ENCODE measurements around the gene TSNAX. TPM values are rescaled to one million over a fixed set of nuclear protein-coding genes. Genes with fewer than 3 reads are reported as not detected.

Gene TSNAX
- polyA plus RNA-seq, 1 donor (not counting 4 experiments of a cell fraction or from before 2014, with no cell fraction given): 32.6 TPM

DNA sequence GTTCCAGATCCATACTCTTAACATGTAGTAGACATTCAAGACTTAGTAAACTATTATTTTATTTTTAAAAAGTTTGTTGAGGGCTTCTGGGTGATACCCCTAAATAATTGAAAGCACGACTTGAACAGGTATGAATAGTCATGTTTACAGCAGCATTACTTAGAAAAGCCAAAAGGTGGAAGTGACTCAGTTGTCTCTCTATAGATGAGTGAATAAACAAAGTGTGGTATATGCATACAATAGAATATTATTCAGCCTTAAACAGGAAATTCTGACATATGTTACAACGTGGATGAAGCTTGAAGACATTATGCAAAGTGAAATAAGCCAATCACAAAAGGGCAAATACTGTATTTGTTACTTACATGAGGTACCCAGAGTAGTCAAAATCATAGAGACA, 26.5 kb downstream of the TSNAX start:
- Histone ChIP-seq H3K4me2 (ENCODE audit: control insufficient read depth, extremely low read depth, insufficient read depth, low read depth, low read length) (no peak overlapping the region), H3K79me2 (ENCODE audit: control insufficient read depth, insufficient read depth, low read length) (peaks cover 4% of the 10 kb centered on the region), H4K20me1 (ENCODE audit: control insufficient read depth, extremely low read depth, insufficient read depth, low read length) (no peaks in the 10 kb centered on the region), H3K9me3 (ENCODE audit: control insufficient read depth, low read depth, low read length) (no peaks in the 10 kb centered on the region), H3K9ac (ENCODE audit: control insufficient read depth, extremely low read depth, insufficient read depth, low read length) (no peak overlapping the region), H3K27me3 (ENCODE audit: control insufficient read depth, extremely low read depth, insufficient read depth, low read length) (no peaks in the 10 kb centered on the region), H3K4me3 (ENCODE audit: control insufficient read depth in 2 of 3, extremely low read depth in 1 of 3, insufficient read depth in 2 of 3, low read depth in 1 of 3, low read length in 3 of 3) (no peak overlapping the region), H3K4me1 (ENCODE audit: control insufficient read depth, extremely low read depth, insufficient read depth, low read length) (no peaks in the 10 kb centered on the region), H3K36me3 (ENCODE audit: control insufficient read depth in 2 of 2, extremely low read depth in 1 of 2, insufficient read depth in 2 of 2, low read length in 2 of 2) (peaks cover 0 to 6% of the 10 kb centered on the region in 2 experiments), H2AFZ (ENCODE audit: control insufficient read depth, low read length) (no peak overlapping the region), H3K9me1 (ENCODE audit: control insufficient read depth, extremely low read depth, insufficient read depth, low read length) (no peaks in the 10 kb centered on the region), H3K27ac (ENCODE audit: control insufficient read depth, insufficient read depth, low read length) (no peak overlapping the region)
- TF ChIP-seq, protein P1, sequence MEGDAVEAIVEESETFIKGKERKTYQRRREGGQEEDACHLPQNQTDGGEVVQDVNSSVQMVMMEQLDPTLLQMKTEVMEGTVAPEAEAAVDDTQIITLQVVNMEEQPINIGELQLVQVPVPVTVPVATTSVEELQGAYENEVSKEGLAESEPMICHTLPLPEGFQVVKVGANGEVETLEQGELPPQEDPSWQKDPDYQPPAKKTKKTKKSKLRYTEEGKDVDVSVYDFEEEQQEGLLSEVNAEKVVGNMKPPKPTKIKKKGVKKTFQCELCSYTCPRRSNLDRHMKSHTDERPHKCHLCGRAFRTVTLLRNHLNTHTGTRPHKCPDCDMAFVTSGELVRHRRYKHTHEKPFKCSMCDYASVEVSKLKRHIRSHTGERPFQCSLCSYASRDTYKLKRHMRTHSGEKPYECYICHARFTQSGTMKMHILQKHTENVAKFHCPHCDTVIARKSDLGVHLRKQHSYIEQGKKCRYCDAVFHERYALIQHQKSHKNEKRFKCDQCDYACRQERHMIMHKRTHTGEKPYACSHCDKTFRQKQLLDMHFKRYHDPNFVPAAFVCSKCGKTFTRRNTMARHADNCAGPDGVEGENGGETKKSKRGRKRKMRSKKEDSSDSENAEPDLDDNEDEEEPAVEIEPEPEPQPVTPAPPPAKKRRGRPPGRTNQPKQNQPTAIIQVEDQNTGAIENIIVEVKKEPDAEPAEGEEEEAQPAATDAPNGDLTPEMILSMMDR (optimal IDR thresholded peaks at IDR 0.05 in 1 of 3, IDR thresholded peaks at IDR 0.05 in 1 of 3, conservative IDR thresholded peaks at IDR 0.05 in 1 of 3; ENCODE audit: extremely low read depth in 1 of 3, insufficient read depth in 2 of 3, low read length in 3 of 3): no peak
- no peak for TF ChIP-seq EZH2 (IDR thresholded peaks at IDR 0.05; ENCODE audit: low read length)
- DNase-seq (ENCODE audit: low read depth, low spot score) (no peak), FAIRE-seq (no peak)
- dilution Hi-C loops (cut with MboI; ENCODE audit: extremely low pct_ligation_motif_present, low sequenced_read_pairs): no loop called here

DNA sequence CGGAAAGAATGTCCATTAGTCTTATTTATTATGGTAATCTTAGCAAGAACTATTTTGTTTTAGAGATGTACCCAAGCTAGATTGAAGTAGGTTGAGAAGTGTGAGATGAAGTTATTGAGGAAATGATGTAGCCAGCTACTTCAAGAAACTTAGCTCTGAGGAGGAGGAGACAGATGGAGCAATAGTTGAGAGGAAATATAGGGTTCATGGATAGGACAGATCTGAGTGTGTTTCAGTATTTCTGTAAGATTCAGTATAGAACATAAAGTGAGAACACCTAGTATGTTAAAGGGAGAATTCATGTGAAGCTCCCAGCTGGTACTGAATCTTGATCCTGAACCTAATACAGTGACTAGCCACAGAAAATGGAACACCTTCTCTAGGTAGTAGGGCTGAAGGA, 28.9 kb downstream of the TSNAX start:
- no peak overlapping the region for H3K4me3 ChIP-seq (ENCODE audit: control insufficient read depth in 2 of 3, extremely low read depth in 1 of 3, insufficient read depth in 2 of 3, low read depth in 1 of 3, low read length in 3 of 3)
- H3K79me2 ChIP-seq (ENCODE audit: control insufficient read depth, insufficient read depth, low read length): peaks cover 4% of the 10 kb centered on the region
- no peak overlapping the region for H3K27ac ChIP-seq (ENCODE audit: control insufficient read depth, insufficient read depth, low read length)
- H3K4me1 ChIP-seq (ENCODE audit: control insufficient read depth, extremely low read depth, insufficient read depth, low read length): no peaks in the 10 kb centered on the region
- FAIRE-seq: no peak
- H4K20me1 ChIP-seq (ENCODE audit: control insufficient read depth, extremely low read depth, insufficient read depth, low read length): no peaks in the 10 kb centered on the region
- no peak for TF ChIP-seq EZH2 (IDR thresholded peaks at IDR 0.05; ENCODE audit: low read length)
- TF ChIP-seq, protein P1 (optimal IDR thresholded peaks at IDR 0.05 in 1 of 3, IDR thresholded peaks at IDR 0.05 in 1 of 3, conservative IDR thresholded peaks at IDR 0.05 in 1 of 3; ENCODE audit: extremely low read depth in 1 of 3, insufficient read depth in 2 of 3, low read length in 3 of 3): no peak
- H3K36me3 ChIP-seq (ENCODE audit: control insufficient read depth in 2 of 2, extremely low read depth in 1 of 2, insufficient read depth in 2 of 2, low read length in 2 of 2): peaks cover 0 to 3% of the 10 kb centered on the region in 2 experiments
- H3K9me1 ChIP-seq (ENCODE audit: control insufficient read depth, extremely low read depth, insufficient read depth, low read length): no peaks in the 10 kb centered on the region
- no peak for DNase-seq (ENCODE audit: low read depth, low spot score)
- no peaks in the 10 kb centered on the region for H3K27me3 ChIP-seq (ENCODE audit: control insufficient read depth, extremely low read depth, insufficient read depth, low read length)
- no peak overlapping the region for H3K9ac ChIP-seq (ENCODE audit: control insufficient read depth, extremely low read depth, insufficient read depth, low read length)
- no peaks in the 10 kb centered on the region for H3K9me3 ChIP-seq (ENCODE audit: control insufficient read depth, low read depth, low read length)
- no peak overlapping the region for H3K4me2 ChIP-seq (ENCODE audit: control insufficient read depth, extremely low read depth, insufficient read depth, low read depth, low read length)
- H2AFZ ChIP-seq (ENCODE audit: control insufficient read depth, low read length): no peak overlapping the region
- dilution Hi-C loops (cut with MboI; ENCODE audit: extremely low pct_ligation_motif_present, low sequenced_read_pairs): no loop called here
